Left lung (tissue), 10 donors: ENCODE results near the gene CISD1. TPM values are rescaled to one million over a fixed set of nuclear protein-coding genes. Genes with fewer than 3 reads are reported as not detected.

Experiments
- ATAC-seq: fragments of 200-7000 bp; cut with Tn5 transposase; one replicate; pipeline ENCODE4 v1.9.1; 2020; ENCODE audit warnings: moderate library complexity
- DNase-seq, 4 donors: peaks; one replicate each; pipeline ENCODE4 v3.0.0-alpha.2; 2013 to 2020
- H3K27ac ChIP-seq, 2 donors: fragments of 200-600 bp; sonication (generic) in 1 of 2; one replicate each; pipeline versions ENCODE4 v1.5.0 to v1.8.0; 2020 to 2021
- H3K27me3 ChIP-seq, 2 donors: fragments of 200-600 bp; sonication (generic) in 1 of 2; one replicate each; pipeline versions ENCODE4 v1.5.0 to v1.8.0; 2020 to 2021
- H3K36me3 ChIP-seq, 2 donors: fragments of 200-600 bp; sonication (generic) in 1 of 2; one replicate each; pipeline versions ENCODE4 v1.5.0 to v1.8.0; 2020 to 2021
- H3K4me1 ChIP-seq, 2 donors: fragments of 200-600 bp; one replicate each; pipeline ENCODE4 v1.8.0; 2021
- H3K4me3 ChIP-seq, 2 donors: fragments of 200-600 bp; sonication (generic) in 1 of 2; one replicate each; pipeline versions ENCODE4 v1.5.0 to v1.8.0; 2020 to 2021; ENCODE audit warnings: mild to moderate bottlenecking in 1 of 2
- H3K9me3 ChIP-seq, 2 donors: fragments of 200-600 bp; sonication (generic) in 1 of 2; one replicate each; pipeline versions ENCODE4 v1.5.0 to v1.8.0; 2020 to 2021
- intact Hi-C, 2 donors: fragments of 100-400 bp; cut with DNase I; formaldehyde crosslinking; loops; one replicate each; pipeline versions ENCODE4 v1.11.2 to v1.14.2; 2022
- polyA plus RNA-seq, 6 donors: library from polyadenylated mRNA; unstranded; fragments of 120-200 nt; gene quantifications; one replicate each; pipeline ENCODE4 v1.2.1, GENCODE V29; 2013; ENCODE audit not compliant: insufficient read length in 6 of 6
- total RNA-seq, 2 donors: library from RNA; stranded (reverse); fragmentation: NEBNext Ultra II Directional; extraction: Animal tissue kit (Norgen Biotek cat#: 25700); gene quantifications; one replicate each; pipeline ENCODE4 v1.2.1, GENCODE V29; 2021
- TF ChIP-seq, protein P1 (sequence below), 2 donors: fragments of 200-600 bp; sonication (generic) in 1 of 2; IDR thresholded peaks; one replicate each; pipeline versions ENCODE4 v1.5.0 to v1.8.0; 2021; ENCODE audit warnings: antibody characterized with exemption in 2 of 2
- donor health status: DM: no; HTN: yes; CAD: no.
- donor health status: DM: no; HTN: no; CAD: no.

The CISD1 gene
- total and polyA plus RNA-seq, 8 donors, result 19.3 to 39.5 (median 21.1) TPM

DNA sequence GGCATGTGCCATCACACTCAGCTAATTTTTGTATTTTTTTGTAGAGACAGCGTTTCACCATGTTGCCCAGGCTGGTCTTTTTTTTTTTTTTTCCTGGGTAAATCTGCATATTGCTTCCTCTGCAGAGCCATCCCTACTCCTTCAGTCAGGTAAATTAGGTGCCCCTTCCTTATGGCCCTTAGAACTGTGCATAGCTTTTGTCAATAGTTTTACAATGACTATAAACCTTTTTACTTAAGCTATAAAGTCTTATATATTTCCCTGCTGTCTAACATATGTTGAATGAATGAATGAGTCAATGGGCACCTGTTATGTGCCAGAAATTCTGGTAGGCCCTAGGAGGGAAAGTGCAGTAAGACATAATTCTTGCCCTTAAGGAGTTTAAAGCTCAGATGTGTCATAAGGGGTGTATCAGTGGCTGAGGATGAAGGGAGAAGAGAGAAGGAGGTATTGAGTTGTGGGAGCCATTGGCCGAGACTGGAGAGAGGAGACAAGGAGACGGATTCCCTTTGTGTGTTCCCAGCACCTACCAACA lies 35.2 kb downstream of the CISD1 start:
- Histone ChIP-seq H3K4me3 (no peak overlapping the region), H3K9me3 (no peaks in the 10 kb centered on the region), H3K4me1 (no peaks in the 10 kb centered on the region), H3K36me3 (no peaks in the 10 kb centered on the region), H3K27me3 (peaks cover 0 to 3% of the 10 kb centered on the region in 2 donors), H3K27ac (no peak overlapping the region)
- intact Hi-C loops, result no loop called here
- TF ChIP-seq, protein P1, sequence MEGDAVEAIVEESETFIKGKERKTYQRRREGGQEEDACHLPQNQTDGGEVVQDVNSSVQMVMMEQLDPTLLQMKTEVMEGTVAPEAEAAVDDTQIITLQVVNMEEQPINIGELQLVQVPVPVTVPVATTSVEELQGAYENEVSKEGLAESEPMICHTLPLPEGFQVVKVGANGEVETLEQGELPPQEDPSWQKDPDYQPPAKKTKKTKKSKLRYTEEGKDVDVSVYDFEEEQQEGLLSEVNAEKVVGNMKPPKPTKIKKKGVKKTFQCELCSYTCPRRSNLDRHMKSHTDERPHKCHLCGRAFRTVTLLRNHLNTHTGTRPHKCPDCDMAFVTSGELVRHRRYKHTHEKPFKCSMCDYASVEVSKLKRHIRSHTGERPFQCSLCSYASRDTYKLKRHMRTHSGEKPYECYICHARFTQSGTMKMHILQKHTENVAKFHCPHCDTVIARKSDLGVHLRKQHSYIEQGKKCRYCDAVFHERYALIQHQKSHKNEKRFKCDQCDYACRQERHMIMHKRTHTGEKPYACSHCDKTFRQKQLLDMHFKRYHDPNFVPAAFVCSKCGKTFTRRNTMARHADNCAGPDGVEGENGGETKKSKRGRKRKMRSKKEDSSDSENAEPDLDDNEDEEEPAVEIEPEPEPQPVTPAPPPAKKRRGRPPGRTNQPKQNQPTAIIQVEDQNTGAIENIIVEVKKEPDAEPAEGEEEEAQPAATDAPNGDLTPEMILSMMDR (IDR thresholded peaks at IDR 0.05), result no peak
- DNase-seq, result no peak
- ATAC-seq, result no peak

DNA sequence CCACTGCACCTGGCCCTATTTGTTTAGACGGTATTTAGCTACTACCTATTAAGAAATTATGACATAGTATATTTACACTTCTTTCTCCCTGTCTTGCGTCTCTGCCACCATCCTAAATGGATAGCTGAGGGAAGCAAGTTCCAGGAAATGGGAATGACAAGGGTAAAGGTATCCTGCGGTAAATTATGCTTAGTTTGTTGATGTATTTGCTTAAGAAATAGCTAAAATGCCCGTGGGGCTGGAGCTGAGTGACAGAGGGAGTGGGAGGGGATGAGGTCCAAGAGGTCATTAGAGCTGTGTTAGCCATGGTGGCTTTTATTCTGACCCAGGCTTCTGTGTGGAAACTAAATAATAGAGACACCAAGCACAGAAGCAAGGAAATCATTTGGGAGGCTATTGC lies 36.9 kb downstream of the CISD1 start:
- H3K4me3 ChIP-seq, result no peak overlapping the region
- H3K27me3 ChIP-seq, result peaks cover 0 to 3% of the 10 kb centered on the region in 2 donors
- TF ChIP-seq, protein P1 (IDR thresholded peaks at IDR 0.05), result no peak
- H3K4me1 ChIP-seq, result no peaks in the 10 kb centered on the region
- H3K36me3 ChIP-seq, result no peaks in the 10 kb centered on the region
- H3K27ac ChIP-seq, result no peak overlapping the region
- H3K9me3 ChIP-seq, result no peaks in the 10 kb centered on the region
- ATAC-seq, result no peak
- intact Hi-C loops, result no loop called here
- DNase-seq, result no peak

DNA sequence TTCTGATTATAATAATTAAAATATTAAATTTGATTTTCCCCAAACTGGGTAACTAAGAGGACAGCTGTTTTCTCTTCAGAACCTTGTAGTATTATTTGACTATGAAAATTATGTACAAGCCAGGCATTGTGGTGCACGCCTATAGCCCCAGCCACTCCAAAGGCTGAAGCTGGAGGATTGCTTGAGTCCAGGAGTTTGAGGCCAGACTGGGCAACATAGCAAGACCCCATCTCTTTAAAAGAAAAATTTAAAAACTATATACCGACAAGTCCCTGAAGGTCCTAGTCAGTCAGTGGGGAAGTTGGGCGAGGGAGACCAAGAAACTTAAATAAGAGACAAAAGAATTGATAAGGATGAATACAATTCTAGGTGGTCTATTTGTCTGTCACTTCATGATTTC lies 38.7 kb downstream of the CISD1 start:
- no peak overlapping the region for H3K27ac ChIP-seq
- DNase-seq, result no peak
- peaks cover 0 to 3% of the 10 kb centered on the region in 2 donors for H3K27me3 ChIP-seq
- ATAC-seq, result no peak
- intact Hi-C loops, result no loop called here
- H3K4me3 ChIP-seq, result no peak overlapping the region
- no peaks in the 10 kb centered on the region for H3K9me3 ChIP-seq
- H3K36me3 ChIP-seq, result no peaks in the 10 kb centered on the region
- H3K4me1 ChIP-seq, result no peaks in the 10 kb centered on the region
- TF ChIP-seq, protein P1 (IDR thresholded peaks at IDR 0.05), result no peak

DNA sequence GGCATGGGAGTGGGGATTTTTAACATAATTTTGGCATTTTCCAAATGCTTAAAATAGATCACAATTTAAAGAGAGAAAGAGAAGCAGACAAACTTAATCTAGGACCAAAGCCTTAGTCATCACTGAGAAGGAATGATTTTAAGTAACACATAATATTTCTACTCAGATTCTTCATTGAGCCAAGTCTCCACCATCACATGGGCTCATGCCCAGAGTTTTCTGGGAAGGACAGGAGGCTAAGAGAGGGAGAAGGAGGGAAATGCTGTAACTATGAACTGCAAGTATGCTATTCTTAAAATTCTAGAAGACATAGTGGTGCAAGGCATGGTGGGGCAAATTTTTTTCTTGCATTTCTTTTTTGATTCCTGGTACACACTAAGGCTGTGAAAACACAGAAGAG lies 42.1 kb downstream of the CISD1 start:
- intact Hi-C loops, result no loop called here

DNA sequence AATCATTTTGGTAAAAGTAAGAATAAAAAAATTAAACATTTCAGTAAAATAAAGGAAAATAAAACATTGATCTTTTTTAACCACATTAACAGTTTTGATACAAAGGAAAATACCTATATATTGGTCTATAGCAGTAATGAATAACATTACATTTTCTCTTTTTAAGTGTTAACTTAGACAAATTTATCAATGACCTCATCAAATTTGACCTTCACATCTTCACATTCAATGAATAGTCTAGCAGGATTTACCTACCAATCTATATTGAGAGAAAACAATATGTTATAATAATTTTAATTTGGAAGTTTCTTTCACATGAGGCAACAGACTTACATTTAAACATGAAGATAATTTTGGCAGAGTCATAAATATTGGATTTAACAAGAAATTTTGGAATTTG lies 47.9 kb downstream of the CISD1 start:
- no peaks in the 10 kb centered on the region for H3K27me3 ChIP-seq
- H3K4me3 ChIP-seq, result no peak overlapping the region
- intact Hi-C loops, result no loop called here
- ATAC-seq, result no peak
- no peaks in the 10 kb centered on the region for H3K36me3 ChIP-seq
- DNase-seq, result no peak
- TF ChIP-seq, protein P1 (IDR thresholded peaks at IDR 0.05), result no peak
- peaks cover 0 to 1% of the 10 kb centered on the region in 2 donors for H3K4me1 ChIP-seq
- H3K9me3 ChIP-seq, result no peaks in the 10 kb centered on the region
- no peak overlapping the region for H3K27ac ChIP-seq

More for the DNA sequence above, 42.1 kb downstream of the CISD1 start:
- H3K27me3 ChIP-seq, result peaks cover 0 to 2% of the 10 kb centered on the region in 2 donors
- peak in 1 of 4 donors; percentile 25 for DNase-seq
- TF ChIP-seq, protein P1 (IDR thresholded peaks at IDR 0.05), result no peak
- no peaks in the 10 kb centered on the region for H3K36me3 ChIP-seq
- ATAC-seq, result peak; percentile 31
- H3K4me1 ChIP-seq, result no peaks in the 10 kb centered on the region
- H3K4me3 ChIP-seq, result no peak overlapping the region
- H3K9me3 ChIP-seq, result no peaks in the 10 kb centered on the region
- no peak overlapping the region for H3K27ac ChIP-seq
